ENCODE measurements around the gene SH3TC1. TPM values are rescaled to one million over a fixed set of nuclear protein-coding genes. Genes with fewer than 3 reads are reported as not detected.

SH3TC1 gene
- total RNA-seq, 1 experiment from 2014 or later, result 7.8 TPM

GRCh38 chr4:8281519-8282133 is 82.5 kb downstream of the SH3TC1 start:
- Mint-ChIP-seq H3K4me3 (ENCODE audit: low read depth, unreplicated experiment) (no peak overlapping the region), H3K9me3 (ENCODE audit: low read depth, unreplicated experiment) (no peaks in the 10 kb centered on the region), H3K36me3 (ENCODE audit: insufficient read depth, unreplicated experiment) (no peaks in the 10 kb centered on the region), H3K4me1 (ENCODE audit: low read depth, unreplicated experiment) (no peaks in the 10 kb centered on the region), H3K27me3 (ENCODE audit: unreplicated experiment) (peaks cover 58% of the 10 kb centered on the region), H3K27ac (ENCODE audit: unreplicated experiment) (no peak overlapping the region)
- CTCF ChIA-PET, result no interaction called here
- BruUV-seq (replicated peaks), result no TSS peak
- TF ChIP-seq CTCF (IDR thresholded peaks at IDR 0.05; ENCODE audit: unreplicated experiment), result no peak
- intact Hi-C loops (cut with micrococcal nuclease; ENCODE audit: unreplicated experiment), result no loop called here
- DNase-seq, result no peak

GRCh38 chr4:8282134-8282641 is 83.1 kb downstream of the SH3TC1 start:
- no peak overlapping the region for H3K27ac Mint-ChIP-seq (ENCODE audit: unreplicated experiment)
- BruUV-seq (replicated peaks), result no TSS peak
- no peaks in the 10 kb centered on the region for H3K9me3 Mint-ChIP-seq (ENCODE audit: low read depth, unreplicated experiment)
- CTCF ChIA-PET, result interaction anchor here (0.6 kb wide), 1 partner anchor 98 kb away, joined by 5 read pairs; no protein-coding TSS in a partner anchor
- H3K36me3 Mint-ChIP-seq (ENCODE audit: insufficient read depth, unreplicated experiment), result no peaks in the 10 kb centered on the region
- no peak for TF ChIP-seq CTCF (IDR thresholded peaks at IDR 0.05; ENCODE audit: unreplicated experiment)
- H3K4me1 Mint-ChIP-seq (ENCODE audit: low read depth, unreplicated experiment), result no peaks in the 10 kb centered on the region
- intact Hi-C loops (cut with micrococcal nuclease; ENCODE audit: unreplicated experiment), result no loop called here
- no peak overlapping the region for H3K4me3 Mint-ChIP-seq (ENCODE audit: low read depth, unreplicated experiment)
- peaks cover 61% of the 10 kb centered on the region for H3K27me3 Mint-ChIP-seq (ENCODE audit: unreplicated experiment)
- no peak for DNase-seq

GRCh38 chr4:8282742-8283141 is 83.7 kb downstream of the SH3TC1 start:
- no peak overlapping the region for H3K4me3 Mint-ChIP-seq (ENCODE audit: low read depth, unreplicated experiment)
- intact Hi-C loops (cut with micrococcal nuclease; ENCODE audit: unreplicated experiment), result no loop called here
- peaks cover 66% of the 10 kb centered on the region for H3K27me3 Mint-ChIP-seq (ENCODE audit: unreplicated experiment)
- no TSS peak for BruUV-seq (replicated peaks)
- H3K9me3 Mint-ChIP-seq (ENCODE audit: low read depth, unreplicated experiment), result no peaks in the 10 kb centered on the region
- no peak for TF ChIP-seq CTCF (IDR thresholded peaks at IDR 0.05; ENCODE audit: unreplicated experiment)
- no peaks in the 10 kb centered on the region for H3K36me3 Mint-ChIP-seq (ENCODE audit: insufficient read depth, unreplicated experiment)
- no peaks in the 10 kb centered on the region for H3K4me1 Mint-ChIP-seq (ENCODE audit: low read depth, unreplicated experiment)
- no peak for DNase-seq
- CTCF ChIA-PET, result interaction anchor here (0.6 kb wide), 1 partner anchor 97 kb away, joined by 5 read pairs; no protein-coding TSS in a partner anchor
- H3K27ac Mint-ChIP-seq (ENCODE audit: unreplicated experiment), result no peak overlapping the region

GRCh38 chr4:8283161-8283560 is 84.1 kb downstream of the SH3TC1 start:
- BruUV-seq (replicated peaks), result no TSS peak
- H3K9me3 Mint-ChIP-seq (ENCODE audit: low read depth, unreplicated experiment), result no peaks in the 10 kb centered on the region
- H3K27me3 Mint-ChIP-seq (ENCODE audit: unreplicated experiment), result peaks cover 67% of the 10 kb centered on the region
- no peaks in the 10 kb centered on the region for H3K36me3 Mint-ChIP-seq (ENCODE audit: insufficient read depth, unreplicated experiment)
- DNase-seq, result no peak
- H3K4me3 Mint-ChIP-seq (ENCODE audit: low read depth, unreplicated experiment), result no peak overlapping the region
- no peak overlapping the region for H3K27ac Mint-ChIP-seq (ENCODE audit: unreplicated experiment)
- CTCF ChIA-PET, result no interaction called here
- intact Hi-C loops (cut with micrococcal nuclease; ENCODE audit: unreplicated experiment), result no loop called here
- H3K4me1 Mint-ChIP-seq (ENCODE audit: low read depth, unreplicated experiment), result no peaks in the 10 kb centered on the region
- no peak for TF ChIP-seq CTCF (IDR thresholded peaks at IDR 0.05; ENCODE audit: unreplicated experiment)

All from Calu3 (cell line).